AG09319 (cell line): ENCODE results near the gene EIF1AX.

ENCODE experiments used
- DNase-seq: peaks from one replicate; pipeline ENCODE4 v3.0.0-alpha.2; 2010; ENCODE audit warnings: low read depth; ENCODE audit errors: extremely low read depth
- TF ChIP-seq, protein P1 (sequence below): IDR thresholded peaks from 2 replicates; pipeline ENCODE4 v1.5.1; 2011; ENCODE audit warnings: low read depth, mild to moderate bottlenecking, inconsistent platforms, low read length, moderate library complexity

EIF1AX gene, protein sequence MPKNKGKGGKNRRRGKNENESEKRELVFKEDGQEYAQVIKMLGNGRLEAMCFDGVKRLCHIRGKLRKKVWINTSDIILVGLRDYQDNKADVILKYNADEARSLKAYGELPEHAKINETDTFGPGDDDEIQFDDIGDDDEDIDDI

DNA sequence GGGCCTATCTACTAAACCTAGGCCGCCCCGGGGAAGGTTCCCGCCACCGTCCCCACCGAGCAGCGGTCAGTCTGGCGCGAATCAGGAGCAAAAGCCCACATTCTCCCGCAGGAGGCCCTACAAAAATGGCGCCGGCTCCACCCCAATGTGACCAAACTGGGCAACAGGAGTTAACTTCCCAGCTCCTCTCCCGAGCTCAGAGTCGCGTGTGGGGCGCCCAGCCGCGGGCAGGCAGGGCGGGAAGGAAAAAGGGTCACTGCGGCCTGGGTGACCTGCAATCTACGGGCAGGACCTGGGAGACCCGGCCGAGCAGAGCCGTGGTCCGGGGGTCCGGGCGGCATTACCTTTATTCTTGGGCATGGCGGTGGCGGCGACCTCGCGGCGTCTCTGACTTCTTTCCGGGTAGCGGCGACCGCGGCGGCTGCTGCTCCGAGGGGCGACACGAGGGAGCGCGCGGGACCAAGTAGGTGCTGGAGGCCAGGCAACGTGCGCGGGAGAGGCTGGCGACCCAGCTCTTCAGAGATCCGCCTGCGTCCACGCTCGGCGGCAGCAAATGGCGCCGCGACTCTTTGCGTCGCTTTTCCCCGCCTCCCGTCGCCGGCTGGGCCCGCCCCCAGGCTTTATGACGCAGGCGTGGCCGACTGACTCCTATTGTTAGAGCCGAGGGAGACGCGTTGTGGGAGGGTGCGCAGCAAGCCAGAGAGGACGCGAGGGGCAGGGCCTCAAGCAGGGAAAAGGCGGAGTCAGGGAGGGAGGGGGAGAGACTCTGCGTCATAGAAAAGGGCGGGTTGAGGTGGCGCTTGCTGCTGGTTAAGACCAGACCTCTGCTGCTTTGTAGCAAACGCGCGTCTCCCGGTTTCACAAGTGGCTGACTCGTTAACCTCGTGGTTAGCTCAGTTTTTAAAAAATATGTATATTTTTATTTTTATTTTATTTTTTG is at the start of gene EIF1AX:
EIF1AX (minus strand) TSS at position 558 of the 940 bp plus-strand sequence; CDS start at position 360, 198 bp downstream.
- TF ChIP-seq, protein P1, sequence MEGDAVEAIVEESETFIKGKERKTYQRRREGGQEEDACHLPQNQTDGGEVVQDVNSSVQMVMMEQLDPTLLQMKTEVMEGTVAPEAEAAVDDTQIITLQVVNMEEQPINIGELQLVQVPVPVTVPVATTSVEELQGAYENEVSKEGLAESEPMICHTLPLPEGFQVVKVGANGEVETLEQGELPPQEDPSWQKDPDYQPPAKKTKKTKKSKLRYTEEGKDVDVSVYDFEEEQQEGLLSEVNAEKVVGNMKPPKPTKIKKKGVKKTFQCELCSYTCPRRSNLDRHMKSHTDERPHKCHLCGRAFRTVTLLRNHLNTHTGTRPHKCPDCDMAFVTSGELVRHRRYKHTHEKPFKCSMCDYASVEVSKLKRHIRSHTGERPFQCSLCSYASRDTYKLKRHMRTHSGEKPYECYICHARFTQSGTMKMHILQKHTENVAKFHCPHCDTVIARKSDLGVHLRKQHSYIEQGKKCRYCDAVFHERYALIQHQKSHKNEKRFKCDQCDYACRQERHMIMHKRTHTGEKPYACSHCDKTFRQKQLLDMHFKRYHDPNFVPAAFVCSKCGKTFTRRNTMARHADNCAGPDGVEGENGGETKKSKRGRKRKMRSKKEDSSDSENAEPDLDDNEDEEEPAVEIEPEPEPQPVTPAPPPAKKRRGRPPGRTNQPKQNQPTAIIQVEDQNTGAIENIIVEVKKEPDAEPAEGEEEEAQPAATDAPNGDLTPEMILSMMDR, result no peak

DNA sequence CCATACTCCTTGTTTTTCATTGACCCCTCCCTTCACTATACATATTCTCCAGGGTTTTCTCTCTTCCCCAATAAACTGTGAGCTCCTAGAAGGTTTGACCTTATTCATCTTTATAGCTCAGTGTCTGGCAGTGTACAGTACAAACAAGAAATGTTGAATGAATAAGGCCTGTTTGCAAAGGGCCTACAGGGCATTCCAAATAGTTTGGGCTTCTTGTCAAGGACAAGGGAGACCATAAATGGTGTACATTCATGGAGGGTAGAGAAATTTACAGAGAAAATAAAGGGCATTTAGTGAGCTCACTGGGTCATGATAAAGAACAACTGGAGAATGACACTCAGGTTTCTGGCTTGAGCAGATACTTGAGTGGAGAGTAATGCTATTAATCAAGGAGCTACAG is 47.5 kb upstream of the EIF1AX start:
- TF ChIP-seq, protein P1, result no peak
- no peak for DNase-seq

More for the DNA sequence above, at the start of gene EIF1AX:
- DNase-seq, result peak; percentile 97

DNA sequence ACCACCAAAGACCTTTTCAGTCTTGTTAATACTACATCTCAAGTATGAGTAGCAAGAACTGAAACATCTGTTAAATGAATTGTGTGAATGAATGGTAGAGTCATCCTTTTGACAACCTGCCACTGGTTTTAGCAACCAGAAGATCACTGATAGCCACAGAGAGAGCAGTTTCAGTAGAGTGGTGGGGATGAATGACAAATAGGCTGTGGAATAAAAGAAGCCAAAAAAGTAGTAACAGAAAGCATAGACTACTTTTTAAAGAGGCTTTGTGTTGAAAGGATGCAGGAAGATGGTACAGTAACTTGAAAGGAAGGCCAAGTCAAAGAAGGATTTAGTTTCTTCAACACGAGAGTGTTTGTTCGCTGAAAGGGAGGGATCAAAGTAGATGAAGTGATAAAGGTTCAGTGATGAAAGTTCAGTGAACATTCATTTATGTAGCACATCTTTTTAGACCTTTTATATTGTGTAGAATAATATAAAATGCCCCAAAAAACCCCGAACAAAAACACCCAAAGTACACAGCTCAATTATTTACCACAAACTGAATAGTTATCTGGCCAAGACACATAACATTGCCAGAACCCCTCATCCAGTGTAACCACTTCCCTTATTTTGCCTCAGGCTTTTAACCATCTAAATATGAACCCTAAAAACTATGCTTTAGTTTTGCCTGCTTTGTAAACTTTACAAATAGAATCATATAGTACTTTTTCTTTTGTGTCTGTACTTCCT is 40.1 kb upstream of the EIF1AX start:
- no peak for DNase-seq

DNA sequence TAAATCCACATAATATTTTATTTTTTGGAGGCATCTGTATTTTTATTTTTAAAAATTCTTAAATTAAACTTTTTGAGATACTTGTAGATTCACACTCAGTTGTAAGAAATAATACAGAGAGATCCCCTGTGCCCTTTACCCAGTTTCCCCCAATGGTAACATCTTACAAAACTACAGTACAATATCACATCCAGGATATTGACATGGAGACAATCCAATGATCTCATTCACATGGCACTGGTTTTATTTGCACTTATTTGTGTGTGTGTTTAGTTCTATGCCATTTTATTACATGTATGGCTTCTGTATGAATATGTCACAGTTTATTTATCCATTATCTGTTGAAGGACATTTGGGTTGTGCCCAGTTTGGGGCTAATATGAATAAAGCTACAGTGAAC is 35.5 kb upstream of the EIF1AX start:
- DNase-seq, result no peak
- TF ChIP-seq, protein P1, result no peak

More for the DNA sequence above, 40.1 kb upstream of the EIF1AX start:
- TF ChIP-seq, protein P1, result no peak

DNA sequence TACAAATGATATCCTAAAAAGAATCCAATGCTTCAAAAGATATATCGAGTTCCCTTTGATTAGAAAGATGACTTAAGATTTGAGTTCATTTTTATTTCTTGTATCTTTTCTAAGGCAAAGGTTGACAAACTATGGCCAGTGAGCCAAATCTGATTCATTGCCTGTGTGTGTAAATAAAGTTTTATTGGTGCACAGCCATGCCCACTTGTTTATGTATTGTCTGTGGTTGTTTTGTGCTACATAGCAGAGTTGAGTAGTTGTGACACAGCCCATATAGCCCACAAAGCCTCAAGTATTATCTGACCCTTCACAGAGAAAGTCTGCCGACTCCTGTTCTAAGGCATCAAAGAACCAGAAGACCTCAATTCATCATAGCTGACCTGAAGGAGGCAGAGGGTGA is 32.2 kb upstream of the EIF1AX start:
- TF ChIP-seq, protein P1, result no peak

DNA sequence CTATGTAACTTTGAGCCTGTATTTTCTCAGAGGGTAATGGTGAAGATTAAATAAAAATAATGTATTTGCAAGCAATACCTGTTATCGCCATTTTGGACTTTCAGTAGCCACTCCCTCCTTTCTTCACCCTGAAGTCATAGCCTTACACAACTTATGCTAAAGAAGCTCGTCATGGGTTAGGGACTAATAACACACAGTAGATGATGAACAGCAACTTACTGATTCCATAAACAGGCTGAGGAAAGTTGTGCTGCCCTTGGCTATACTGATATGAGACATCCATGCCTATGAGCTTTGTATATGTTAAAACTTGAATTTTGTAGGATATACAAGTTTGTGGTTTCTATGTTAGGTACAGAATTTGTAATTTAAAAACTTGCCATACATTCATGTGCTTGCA is 31.7 kb upstream of the EIF1AX start:
- no peak for DNase-seq
- TF ChIP-seq, protein P1, result no peak

More for the DNA sequence above, 32.2 kb upstream of the EIF1AX start:
- no peak for DNase-seq
